ENCODE results near the gene CWH43. TPM values are rescaled to one million over a fixed set of nuclear protein-coding genes. Genes with fewer than 3 reads are reported as not detected.

CWH43 gene
- total and polyA plus RNA-seq, 9 of the 15 experiments (the other 6 are each of a cell fraction or from before 2014, with no cell fraction given): not detected

- intact Hi-C loops (cut with micrococcal nuclease) (no loop called here), in situ Hi-C loops (cut with MboI) (loop anchor here (25.0 kb wide), 1 partner anchor 309 kb away; no protein-coding TSS in a partner anchor)
- no peaks in the 10 kb centered on the region; a peak in 2 of 5 replicates for H3K27me3 ChIP-seq (ENCODE audit: control insufficient read depth in 2 of 2, insufficient read depth in 2 of 2, low read length in 2 of 2)
- no peaks in the 10 kb centered on the region for H4K20me1 ChIP-seq (replicated peaks; ENCODE audit: control insufficient read depth, insufficient read depth, low read length)
- no peak overlapping the region for H3K4me2 ChIP-seq (ENCODE audit: insufficient read depth, low read length)
- no peaks in the 10 kb centered on the region for H3K79me2 ChIP-seq (ENCODE audit: control insufficient read depth, insufficient read depth, low read length)
- CTCF ChIA-PET (ENCODE audit: low intra/inter-chr PET ratio): no interaction called here
- no peak overlapping the region for H2AFZ ChIP-seq (ENCODE audit: low read depth, low read length)
- FAIRE-seq (no peak), DNase-seq (ENCODE audit: extremely low read depth in 1 of 4, low spot score in 3 of 4) (no peak), ATAC-seq (no peak)
- no peak overlapping the region for H3K9ac ChIP-seq (ENCODE audit: insufficient read depth in 1 of 2, low read depth in 2 of 2, low read length in 2 of 2)
- H3K4me1 ChIP-seq (replicated peaks in 1 of 2; ENCODE audit: control insufficient read depth in 2 of 2, insufficient read depth in 2 of 2, low read length in 2 of 2): no peaks in the 10 kb centered on the region
- BruUV-seq (replicated peaks): no TSS peak
- H3K9me1 ChIP-seq (ENCODE audit: control insufficient read depth, insufficient read depth, low read length): no peaks in the 10 kb centered on the region
- no peak overlapping the region for H3K27ac ChIP-seq (ENCODE audit: extremely low read depth, low read depth, low read length)
- no peaks in the 10 kb centered on the region for H3K9me3 ChIP-seq (replicated peaks; ENCODE audit: control insufficient read depth, insufficient read depth, low read depth, low read length)
- POLR2A ChIA-PET: interaction anchor here (1.0 kb wide), 1 partner anchor 24 kb away, joined by 3 read pairs; no protein-coding TSS in a partner anchor
- H3K4me3 ChIP-seq: no peak overlapping the region
- H3K36me3 ChIP-seq (ENCODE audit: control insufficient read depth, insufficient read depth, low read length): no peaks in the 10 kb centered on the region
- no peak for TF ChIP-seq CLOCK (CRISPR knock-in tag; IDR thresholded peaks at IDR 0.05; ENCODE audit: borderline replicate concordance)
- TF ChIP-seq MAX (CRISPR knock-in tag; IDR thresholded peaks at IDR 0.05): no peak
- TF ChIP-seq E4F1 (CRISPR knock-in tag; IDR thresholded peaks at IDR 0.05; ENCODE audit: borderline replicate concordance): no peak
- no peak for TF ChIP-seq RREB1 (CRISPR knock-in tag; IDR thresholded peaks at IDR 0.05)
- no peak for TF ChIP-seq ZNF561 (CRISPR knock-in tag; conservative IDR thresholded peaks at IDR 0.05)
- TF ChIP-seq FOXA3 (CRISPR knock-in tag; conservative IDR thresholded peaks at IDR 0.05 in 1 of 2, IDR thresholded peaks at IDR 0.05 in 1 of 2): no peak
- TF ChIP-seq JUND (IDR thresholded peaks at IDR 0.05; ENCODE audit: borderline replicate concordance, low read depth, low read length): no peak
- no peak for TF ChIP-seq JUND (tag; IDR thresholded peaks at IDR 0.05; ENCODE audit: borderline replicate concordance, low read depth, low read length)
- no peak for TF ChIP-seq BCOR (IDR thresholded peaks at IDR 0.05)
- TF ChIP-seq CHD4 (IDR thresholded peaks at IDR 0.05; ENCODE audit: insufficient read depth, insufficient replicate concordance, low read depth, low read length, poor library complexity, severe bottlenecking): no peak
- TF ChIP-seq BCL6 (CRISPR knock-in tag; IDR thresholded peaks at IDR 0.05): no peak
Observed at GRCh38 chr4:49002931-49003330, 16.9 kb downstream of the CWH43 start.
